ENCODE results near the gene GAL3ST2. TPM values are rescaled to one million over a fixed set of nuclear protein-coding genes. Genes with fewer than 3 reads are reported as not detected.

Gene GAL3ST2
- total RNA-seq, 1 donor from 2014 or later = not detected

DNA sequence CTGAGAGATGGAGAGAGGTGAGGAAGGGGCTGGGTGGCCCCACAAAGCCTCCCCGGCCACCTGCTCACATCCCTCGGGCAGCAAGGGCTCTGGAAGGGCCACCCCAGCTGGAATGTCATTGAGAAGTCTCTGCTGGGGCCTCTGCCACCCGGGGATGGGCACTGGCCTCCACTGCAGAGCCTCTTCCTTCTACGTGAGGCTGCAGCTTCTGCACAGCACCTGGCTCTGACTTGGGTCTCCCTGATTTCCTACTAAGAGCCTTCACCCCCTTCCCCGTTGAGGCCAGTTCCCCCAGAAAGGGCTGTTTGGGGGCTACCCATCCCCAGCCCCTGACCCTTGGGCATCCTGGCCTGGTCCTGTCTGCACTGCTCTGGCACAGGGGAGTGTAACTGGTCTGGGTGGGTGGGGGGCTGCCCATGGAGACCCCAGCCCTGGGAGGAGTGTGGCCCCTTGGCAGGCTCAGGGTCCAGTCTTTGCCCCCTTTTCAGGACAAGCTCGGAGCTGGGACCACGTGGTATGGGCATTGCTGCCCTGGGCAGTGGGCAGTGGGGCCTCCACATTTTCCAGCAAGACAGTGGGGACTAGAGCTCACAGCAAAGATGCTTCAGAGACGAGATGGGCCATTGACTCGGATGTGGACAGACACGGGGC lies 76.5 kb downstream of the GAL3ST2 start:
- Histone ChIP-seq H3K36me3 (no peaks in the 10 kb centered on the region), H3K4me3 (no peak overlapping the region), H3K27me3 (no peaks in the 10 kb centered on the region), H3K9me3 (no peaks in the 10 kb centered on the region), H3K27ac (no peak overlapping the region), H3K4me1 (no peaks in the 10 kb centered on the region)
- peak in 1 of 2 donors; percentile 55 for DNase-seq (ENCODE audit: low spot score in 2 of 2)
- intact Hi-C loops (cut with DNase I) = no loop called here
- no peak for TF ChIP-seq CTCF (IDR thresholded peaks at IDR 0.05)

Other genes with a start within 250 kb of the GAL3ST2 start
- 35.4 TPM for gene BOK, start 218.1 kb upstream of the GAL3ST2 start, total RNA-seq
- gene THAP4, start 139.7 kb upstream of the GAL3ST2 start, total RNA-seq = 80.8 TPM
- gene ATG4B, start 139.1 kb upstream of the GAL3ST2 start, total RNA-seq = 225 TPM
- 25.0 TPM for gene DTYMK, start 90.0 kb upstream of the GAL3ST2 start, total RNA-seq
- 38.1 TPM for gene ING5, start 74.8 kb upstream of the GAL3ST2 start, total RNA-seq
- gene D2HGDH, start 42.2 kb upstream of the GAL3ST2 start, total RNA-seq = 22.2 TPM
- not detected for gene NEU4, start 32.4 kb downstream of the GAL3ST2 start, total RNA-seq
- not detected for gene PDCD1, start 82.1 kb downstream of the GAL3ST2 start, total RNA-seq
- not detected for gene RTP5, start 92.9 kb downstream of the GAL3ST2 start, total RNA-seq